Neural progenitor cell (in vitro differentiated cells): ENCODE measurements around the gene RTP3.

Experiments used
- EZH2 ChIP-seq: fragments of 200-600 bp; sonication (generic); IDR thresholded peaks from 2 replicates; pipeline ENCODE4 v1.6.1; 2017; ENCODE audit warnings: antibody characterized with exemption, mild to moderate bottlenecking, moderate library complexity
- EZH2phosphoT487 ChIP-seq: fragments of 200-600 bp; sonication (generic); IDR thresholded peaks from 2 replicates; pipeline ENCODE4 v1.6.1; 2017; ENCODE audit warnings: antibody characterized with exemption
- TF ChIP-seq, protein P1 (sequence below): fragments of 200-600 bp; sonication (generic); IDR thresholded peaks from 2 replicates; pipeline ENCODE4 v1.5.1; 2017; ENCODE audit warnings: antibody characterized with exemption, mild to moderate bottlenecking

GRCh38 chr3:46542344-46542743 lies 44.6 kb downstream of the RTP3 start:
- TF ChIP-seq, protein P1, sequence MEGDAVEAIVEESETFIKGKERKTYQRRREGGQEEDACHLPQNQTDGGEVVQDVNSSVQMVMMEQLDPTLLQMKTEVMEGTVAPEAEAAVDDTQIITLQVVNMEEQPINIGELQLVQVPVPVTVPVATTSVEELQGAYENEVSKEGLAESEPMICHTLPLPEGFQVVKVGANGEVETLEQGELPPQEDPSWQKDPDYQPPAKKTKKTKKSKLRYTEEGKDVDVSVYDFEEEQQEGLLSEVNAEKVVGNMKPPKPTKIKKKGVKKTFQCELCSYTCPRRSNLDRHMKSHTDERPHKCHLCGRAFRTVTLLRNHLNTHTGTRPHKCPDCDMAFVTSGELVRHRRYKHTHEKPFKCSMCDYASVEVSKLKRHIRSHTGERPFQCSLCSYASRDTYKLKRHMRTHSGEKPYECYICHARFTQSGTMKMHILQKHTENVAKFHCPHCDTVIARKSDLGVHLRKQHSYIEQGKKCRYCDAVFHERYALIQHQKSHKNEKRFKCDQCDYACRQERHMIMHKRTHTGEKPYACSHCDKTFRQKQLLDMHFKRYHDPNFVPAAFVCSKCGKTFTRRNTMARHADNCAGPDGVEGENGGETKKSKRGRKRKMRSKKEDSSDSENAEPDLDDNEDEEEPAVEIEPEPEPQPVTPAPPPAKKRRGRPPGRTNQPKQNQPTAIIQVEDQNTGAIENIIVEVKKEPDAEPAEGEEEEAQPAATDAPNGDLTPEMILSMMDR: no peak
- TF ChIP-seq EZH2 (no peak), EZH2phosphoT487 (no peak)
